HCEC 1CT (cell line): ENCODE measurements around the gene ADH1A.
A peak's percentile ranks its signal among the peaks of the same experiment; 100 is the strongest.
"Not testable (repeated sequence)": the region's sequence is repeated elsewhere in the genome, so short reads cannot be mapped to it uniquely, and the experiment has no call there.

Experiments used
- DNase-seq: peaks from one replicate; pipeline ENCODE4 v3.0.0-alpha.2; 2017

ADH1A gene

GRCh38 chr4:99290848-99291786 is at the start of gene ADH1A:
Gene ADH1A (minus strand): TSS chr4:99290985. CDS start chr4:99290914, 71 bp downstream.
- DNase-seq = no peak

DNA sequence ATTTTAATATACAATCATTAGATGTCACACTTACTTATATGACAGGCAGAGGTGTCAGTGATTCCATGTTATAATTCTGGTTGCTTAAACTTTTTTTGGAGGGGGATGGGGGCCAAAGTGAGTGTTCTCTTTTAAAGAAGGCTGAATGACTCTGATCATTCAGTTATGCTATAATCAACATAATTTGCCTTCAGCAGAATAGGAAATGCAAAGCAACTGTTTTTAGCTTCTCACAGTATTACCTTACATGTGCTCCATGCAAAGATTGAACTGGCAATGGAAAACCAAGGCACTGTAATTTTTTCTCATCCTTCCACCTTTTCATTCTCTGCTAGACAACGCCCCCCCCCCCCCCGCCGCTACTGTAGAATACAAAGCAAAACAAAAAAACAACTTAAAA is 48.4 kb upstream of the ADH1A start:
- DNase-seq = no peak

- DNase-seq = no peak
Observed at GRCh38 chr4:99336553-99336952, 45.8 kb upstream of the ADH1A start.

DNA sequence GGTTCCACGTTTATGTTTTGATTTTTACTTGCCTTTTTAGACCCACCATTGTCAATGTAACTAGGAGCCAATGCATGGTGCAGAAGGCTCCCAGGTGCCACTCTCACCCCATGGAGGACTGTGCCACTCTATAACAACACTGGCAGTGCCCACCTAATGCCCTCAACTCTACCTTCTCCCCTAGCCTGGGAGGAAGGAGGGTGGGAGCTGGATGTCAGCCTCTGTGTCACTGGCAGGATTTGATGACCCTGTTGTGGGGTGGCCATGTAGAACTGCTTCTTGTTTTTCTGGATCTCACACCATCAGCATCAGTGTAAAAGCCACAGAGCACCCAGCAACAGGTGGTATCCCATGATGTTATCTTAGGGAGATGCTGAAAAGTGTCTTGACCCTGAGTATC is 44.1 kb upstream of the ADH1A start:
- no peak for DNase-seq

GRCh38 chr4:99330648-99331047 is 39.9 kb upstream of the ADH1A start:
- no peak for DNase-seq

DNA sequence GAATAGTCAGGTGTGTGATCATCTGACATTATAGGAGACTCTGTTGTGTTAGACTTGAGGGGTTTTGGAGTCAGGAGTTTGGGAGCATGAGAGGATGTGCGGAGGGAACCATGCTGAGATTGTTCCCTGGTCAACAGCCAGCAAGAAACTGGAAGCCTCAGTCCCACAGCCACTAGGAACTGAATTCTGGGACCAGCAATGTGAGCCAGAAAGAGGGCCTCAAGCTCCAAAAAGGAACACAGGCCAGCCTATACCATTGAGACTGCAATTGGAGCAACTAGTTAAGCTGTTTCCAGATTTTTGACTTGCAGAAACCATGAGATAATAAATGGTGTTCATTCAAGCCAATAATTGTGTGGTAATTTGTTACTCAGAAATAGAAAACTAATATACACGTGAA is 39.1 kb upstream of the ADH1A start:
- no peak for DNase-seq

- peak; percentile 52 for DNase-seq
Observed at GRCh38 chr4:99324979-99325378, 34.2 kb upstream of the ADH1A start.

GRCh38 chr4:99324361-99324760 is 33.6 kb upstream of the ADH1A start:
- no peak for DNase-seq

DNA sequence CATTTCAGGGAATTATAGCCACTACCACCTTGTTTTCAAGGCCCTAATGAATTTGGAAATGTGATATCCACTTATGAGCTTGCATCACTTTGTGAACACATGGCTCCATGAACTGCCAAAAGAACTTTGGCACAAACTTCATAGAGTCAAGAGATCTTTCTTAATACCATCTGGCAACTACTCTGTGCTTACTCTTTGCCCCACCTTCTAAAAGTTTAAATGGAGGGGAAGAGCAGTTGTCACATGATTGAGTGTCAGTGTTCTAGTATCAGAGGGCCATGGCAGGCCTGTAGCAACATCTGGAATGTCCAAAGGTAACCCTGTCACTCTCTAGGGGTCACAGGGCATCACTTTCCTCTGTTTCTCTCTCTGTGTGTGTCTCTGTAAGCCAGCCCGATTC is 33.0 kb upstream of the ADH1A start:
- peak; percentile 15 for DNase-seq

DNA sequence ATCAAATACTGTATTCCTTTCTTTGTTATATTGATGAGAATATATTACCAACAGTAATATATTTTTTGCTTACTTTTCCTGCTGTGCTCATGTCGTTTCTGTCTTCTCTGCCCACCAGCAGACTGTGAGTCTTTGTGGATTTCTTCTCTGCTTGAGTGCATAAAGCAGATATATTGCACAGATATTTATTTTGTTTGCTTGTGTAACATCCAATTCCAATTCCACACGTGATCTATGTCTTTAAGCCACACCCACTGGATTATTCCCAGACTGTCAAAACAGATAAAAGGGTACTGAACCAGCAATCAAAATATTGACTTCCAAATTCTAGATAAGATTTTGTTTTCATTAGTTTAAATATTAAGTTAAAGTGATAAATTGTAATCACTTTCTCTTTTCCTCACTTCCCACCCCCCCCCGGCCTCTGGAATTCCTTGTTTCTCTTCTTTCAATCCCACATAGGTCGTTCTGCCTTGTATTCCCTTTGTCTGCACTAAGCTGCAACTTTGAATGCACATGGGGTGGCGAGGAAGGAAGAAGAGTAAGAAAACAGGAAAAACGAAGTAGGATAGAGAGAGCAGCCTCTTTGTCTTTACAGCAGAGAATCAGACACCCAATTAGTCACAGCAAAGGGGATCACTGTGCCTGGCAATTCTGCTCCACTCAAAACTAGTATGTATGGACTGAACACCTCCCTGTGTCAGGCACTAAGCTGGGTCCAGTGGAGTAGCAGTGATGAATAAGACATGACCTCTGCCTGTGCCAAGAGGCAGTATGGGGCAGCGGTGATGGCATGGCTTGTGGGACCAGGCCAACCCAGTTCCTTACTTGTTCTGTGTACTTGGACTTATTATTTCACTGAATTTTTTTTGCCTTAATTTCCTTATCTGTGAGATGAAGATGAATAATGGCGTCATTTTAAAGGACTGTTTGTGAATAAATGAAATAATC is 30.7 kb upstream of the ADH1A start, which contains the start of gene ADH1B:
Gene ADH1B (minus strand): TSS at position 161 of the 951 bp plus-strand sequence. CDS start 70 bp downstream, at position 91.
- no peak for DNase-seq

- not testable (repeated sequence) for DNase-seq
Observed at GRCh38 chr4:99317811-99318210, 27.0 kb upstream of the ADH1A start.

DNA sequence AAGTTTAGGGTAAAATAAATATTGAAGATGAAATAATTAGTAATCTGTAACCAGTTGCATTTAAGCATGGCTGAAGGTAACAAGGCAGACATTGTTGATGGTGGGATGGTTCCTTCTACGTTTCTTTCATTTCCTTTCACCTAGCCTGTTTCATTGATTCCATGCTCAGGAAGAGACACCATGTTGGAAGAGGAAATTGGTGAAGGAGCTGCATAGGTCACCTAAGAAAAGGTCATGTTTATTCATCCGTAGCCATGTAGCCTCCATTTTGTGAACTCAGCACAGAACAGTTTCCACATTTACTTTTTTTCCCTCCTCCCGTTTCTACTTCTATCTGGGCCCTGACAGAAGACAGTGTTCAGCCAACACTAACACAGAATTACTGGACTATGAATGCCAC is 26.6 kb upstream of the ADH1A start:
- DNase-seq = no peak

DNA sequence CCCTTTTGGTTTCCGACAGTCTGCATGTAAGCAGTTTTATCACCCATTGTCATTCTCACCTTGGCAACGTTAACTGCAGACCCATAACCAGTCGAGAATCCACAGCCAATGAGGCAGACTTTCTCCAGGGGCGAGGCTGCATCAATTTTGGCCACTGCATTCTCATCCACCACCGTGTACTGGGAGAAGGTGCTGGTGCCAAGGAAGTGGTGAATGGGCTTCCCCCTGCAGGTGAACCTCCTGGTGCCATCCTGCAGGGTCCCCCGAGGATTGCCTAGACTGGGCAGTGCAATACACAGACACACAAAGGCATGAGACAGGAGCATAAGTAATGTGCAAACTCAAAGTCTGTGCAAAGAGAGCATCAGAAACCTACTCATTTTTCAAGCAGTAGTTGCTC is 25.1 kb upstream of the ADH1A start:
- no peak for DNase-seq

- DNase-seq = no peak
Observed at GRCh38 chr4:99314211-99314610, 23.4 kb upstream of the ADH1A start.

DNA sequence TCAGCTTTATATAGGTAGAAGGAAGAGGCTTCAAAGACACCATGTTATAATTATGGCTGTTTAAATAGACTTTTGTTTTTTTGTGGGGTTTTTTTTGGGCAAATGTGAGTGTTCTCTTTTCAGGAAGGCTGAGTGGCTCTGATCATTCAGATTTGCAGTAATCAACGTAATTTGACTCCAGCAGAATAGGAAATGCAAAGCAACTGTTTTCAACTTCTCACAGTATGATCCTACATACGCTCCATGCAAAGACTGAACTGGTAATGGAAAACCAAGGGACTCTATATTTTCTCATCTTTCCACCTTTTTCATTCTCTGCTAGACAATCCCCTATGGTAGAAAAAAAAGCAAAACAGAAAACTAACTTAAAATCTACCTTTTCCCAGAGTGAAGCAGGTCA is 19.6 kb upstream of the ADH1A start:
- no peak for DNase-seq

DNA sequence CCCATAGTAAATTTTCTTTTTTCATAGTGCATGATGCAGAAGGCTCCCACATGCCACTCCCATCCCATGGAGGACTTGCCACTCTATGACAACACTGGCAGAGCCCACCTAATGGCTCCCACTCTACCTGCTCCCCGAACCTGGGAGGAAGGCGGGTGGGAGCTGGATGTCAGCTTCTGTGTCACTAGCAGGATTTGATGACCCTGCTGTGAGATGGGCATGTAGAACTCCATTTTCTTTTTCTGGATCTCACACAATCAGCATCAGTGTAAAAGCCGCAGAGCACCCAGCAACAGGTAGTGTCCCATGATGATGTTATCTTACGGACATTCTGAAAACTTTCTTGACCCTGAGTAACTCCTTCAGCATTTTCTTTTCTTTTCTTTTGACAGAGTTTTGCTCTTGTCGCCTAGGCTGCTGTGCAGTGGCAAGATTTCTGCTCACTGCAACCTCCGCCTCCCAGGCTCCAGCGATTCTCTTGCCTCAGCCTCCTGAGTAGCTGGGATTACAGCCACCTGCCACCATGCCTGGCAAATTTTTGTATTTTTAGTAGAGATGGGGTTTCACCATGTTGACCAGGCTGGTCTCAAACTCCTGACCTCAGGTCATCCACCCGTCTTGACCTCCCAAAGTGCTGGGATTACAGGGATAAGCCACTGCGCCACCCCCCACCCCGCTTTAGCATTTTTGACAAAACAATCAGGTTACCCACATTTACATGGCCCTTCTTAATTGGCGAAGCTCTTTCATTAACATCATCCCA is 15.0 kb upstream of the ADH1A start:
- no peak for DNase-seq

DNA sequence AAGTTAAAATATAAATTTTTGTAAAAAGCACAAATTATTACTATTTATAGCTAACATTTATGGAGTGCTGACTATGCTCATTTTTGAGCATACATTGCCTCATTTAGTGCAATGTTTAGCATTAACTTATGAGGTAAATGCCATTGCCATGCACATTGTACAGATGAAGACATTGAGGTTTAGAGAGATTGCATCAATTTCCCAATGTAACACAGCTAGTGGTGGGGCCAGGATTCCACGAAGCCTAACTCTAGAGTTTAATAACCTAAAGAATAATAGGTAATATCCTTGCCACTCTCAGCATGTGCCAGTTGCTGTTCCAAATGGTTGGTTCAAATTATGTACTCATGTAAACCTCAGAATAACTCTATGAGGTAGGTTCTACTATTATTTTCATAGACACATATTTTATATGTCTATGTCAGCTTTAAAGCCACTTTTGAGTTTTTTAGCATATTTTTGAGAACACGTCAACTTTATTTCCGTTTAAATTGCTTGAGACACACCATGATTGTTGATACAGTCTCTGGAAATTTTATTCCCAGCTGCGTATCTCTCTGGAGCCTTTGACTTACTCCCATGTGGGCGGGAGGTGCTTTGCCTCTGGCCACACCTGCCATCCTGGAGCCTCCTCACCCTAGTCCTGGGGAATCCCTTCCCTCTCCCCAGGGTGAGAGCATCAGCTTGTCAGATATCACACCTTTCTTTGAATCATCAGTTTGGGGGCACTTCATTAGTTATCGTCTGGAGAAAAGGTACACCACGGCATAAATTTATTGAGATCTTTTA is 10.8 kb upstream of the ADH1A start:
- peak; percentile 30 for DNase-seq

- DNase-seq = peak; percentile 75
Observed at GRCh38 chr4:99300934-99301333, 10.1 kb upstream of the ADH1A start.

DNA sequence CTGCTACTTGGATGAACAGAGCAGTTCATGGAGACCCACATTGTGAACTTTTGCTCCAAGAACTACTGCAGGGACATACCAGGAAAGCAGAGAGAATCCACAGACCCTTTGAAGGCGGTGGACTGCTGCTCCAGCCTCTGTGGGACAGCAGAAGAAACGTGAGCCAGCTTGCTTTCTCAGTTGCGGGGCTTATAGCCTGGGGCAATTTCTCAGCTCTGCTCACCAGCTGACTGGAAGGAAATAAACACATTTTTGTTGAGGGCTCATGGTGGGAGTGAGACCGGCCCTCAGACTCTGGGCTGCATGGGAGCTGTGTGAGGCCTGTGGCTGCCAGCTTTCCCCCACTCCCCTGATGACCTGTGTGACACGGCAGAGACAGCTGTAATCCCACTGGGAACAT is 2.6 kb upstream of the ADH1A start:
- no peak for DNase-seq

DNA sequence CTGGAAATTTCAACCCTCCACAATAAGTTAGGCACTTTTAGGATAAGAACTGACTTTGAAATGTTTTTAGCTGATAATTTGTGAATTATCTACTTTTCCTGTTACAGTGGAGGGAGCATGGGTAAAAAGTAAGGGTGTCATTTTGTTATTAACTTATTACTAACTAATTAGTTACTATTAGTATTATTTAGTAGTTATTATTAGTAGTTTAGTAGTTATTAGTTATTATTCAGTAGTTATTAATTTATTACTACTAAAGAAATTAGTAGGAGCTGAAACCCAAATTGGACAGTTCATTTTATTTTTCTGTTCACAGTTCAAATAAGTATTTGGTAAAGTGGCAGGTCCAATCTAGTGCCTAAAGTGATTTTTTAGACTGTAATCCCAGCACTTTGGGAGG is 5.4 kb downstream of the ADH1A start:
- no peak for DNase-seq

DNA sequence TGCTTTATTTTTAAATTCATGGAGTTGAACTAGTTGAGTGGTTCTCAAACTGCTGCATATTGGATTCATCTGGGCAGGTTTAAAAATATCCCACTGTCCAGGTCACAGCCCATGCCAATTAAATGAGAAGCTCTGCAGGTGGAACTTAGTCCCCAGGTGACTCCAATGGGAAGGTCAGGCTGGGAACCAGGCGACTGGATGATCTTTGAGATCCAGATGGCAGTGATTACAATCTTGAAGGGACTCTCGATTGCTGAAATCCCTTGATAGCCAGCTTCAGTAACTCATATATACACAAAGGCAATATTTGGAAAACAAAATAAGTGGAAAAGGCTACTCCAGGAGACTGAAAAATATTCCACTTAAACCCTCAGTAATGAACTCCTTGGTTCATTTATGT is 8.1 kb downstream of the ADH1A start:
- no peak for DNase-seq

DNA sequence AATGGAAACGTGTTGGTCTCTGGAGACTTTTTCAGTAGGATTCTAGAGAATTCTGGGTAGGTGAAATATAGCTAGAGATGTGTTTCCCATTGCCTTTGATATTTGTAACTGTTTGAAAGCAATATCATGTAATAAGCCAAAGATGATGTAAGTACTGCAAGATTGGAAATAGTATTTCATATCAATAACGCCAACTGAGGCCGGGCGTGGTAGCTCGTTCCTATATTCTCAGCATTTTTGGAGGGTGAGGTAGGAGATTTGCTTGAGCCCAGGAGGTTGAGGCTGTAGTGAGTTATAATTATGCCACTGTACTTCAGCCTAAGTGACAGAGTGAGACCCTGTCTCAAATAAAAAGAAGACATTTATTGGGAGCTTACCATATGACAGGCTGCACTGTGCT is 9.5 kb downstream of the ADH1A start:
- DNase-seq = no peak
